MM.1S (cell line): ENCODE measurements around the gene MSANTD2.

Experiments used
- DNase-seq: peaks from one replicate; pipeline ENCODE4 v3.0.0-alpha.2; 2015
- H2AFZ ChIP-seq: fragments of 300-600 bp; sonication (generic); 2 replicates; pipeline ENCODE4 v1.6.0; 2016; ENCODE audit warnings: antibody characterized with exemption, low read length
- H3F3A ChIP-seq: fragments of 300-600 bp; sonication (generic); 2 replicates; pipeline ENCODE4 v1.6.1; 2016; ENCODE audit warnings: mild to moderate bottlenecking, antibody characterized with exemption, low read length, moderate library complexity, mixed read lengths; ENCODE audit not compliant: insufficient read depth
- H3K27ac ChIP-seq: fragments of 300-600 bp; sonication (generic); 2 replicates; pipeline ENCODE4 v1.5.1; 2016; ENCODE audit warnings: mild to moderate bottlenecking, low read length
- H3K27me3 ChIP-seq: fragments of 300-600 bp; sonication (generic); replicated peaks from 2 replicates; pipeline ENCODE4 v1.6.0; 2016; ENCODE audit warnings: low read length; ENCODE audit not compliant: insufficient read depth
- H3K36me3 ChIP-seq: fragments of 300-600 bp; sonication (generic); replicated peaks from 2 replicates; pipeline ENCODE4 v1.6.1; 2016; ENCODE audit warnings: mild to moderate bottlenecking, low read length, mixed read lengths; ENCODE audit not compliant: insufficient read depth
- H3K4me1 ChIP-seq: fragments of 300-600 bp; sonication (generic); 2 replicates; pipeline ENCODE4 v1.6.1; 2016; ENCODE audit warnings: low read length, mixed read lengths
- H3K4me2 ChIP-seq: fragments of 300-600 bp; sonication (generic); 2 replicates; pipeline ENCODE4 v1.6.0; 2016; ENCODE audit warnings: low read depth, low read length
- H3K4me3 ChIP-seq: fragments of 300-600 bp; sonication (generic); 2 replicates; pipeline ENCODE4 v1.5.1; 2016; ENCODE audit warnings: low read length, mixed read lengths
- H3K79me2 ChIP-seq: fragments of 300-600 bp; sonication (generic); 2 replicates; pipeline ENCODE4 v1.6.1; 2016; ENCODE audit warnings: mixed run types, low read length, mixed read lengths
- H3K9ac ChIP-seq: fragments of 300-600 bp; sonication (generic); 2 replicates; pipeline ENCODE4 v1.6.1; 2016; ENCODE audit warnings: low read length, mixed read lengths
- H3K9me2 ChIP-seq: fragments of 300-600 bp; sonication (generic); replicated peaks from 2 replicates; pipeline ENCODE4 v1.6.1; 2016; ENCODE audit warnings: mild to moderate bottlenecking, low read length, mixed read lengths; ENCODE audit not compliant: insufficient read depth
- H3K9me3 ChIP-seq: fragments of 300-600 bp; sonication (generic); replicated peaks from 2 replicates; pipeline ENCODE4 v1.6.1; 2016; ENCODE audit warnings: mild to moderate bottlenecking, low read length, mixed read lengths; ENCODE audit not compliant: insufficient read depth
- H4K20me1 ChIP-seq: fragments of 300-600 bp; sonication (generic); 2 replicates; pipeline ENCODE4 v1.6.1; 2016; ENCODE audit warnings: mild to moderate bottlenecking, low read length, moderate library complexity, mixed read lengths; ENCODE audit not compliant: insufficient read depth
- CTCF ChIP-seq: fragments of 300-600 bp; sonication (generic); IDR thresholded peaks from 2 replicates; pipeline ENCODE4 v1.5.1; 2016; ENCODE audit warnings: antibody characterized with exemption, low read length, mixed read lengths
- EZH2 ChIP-seq: fragments of 300-600 bp; sonication (generic); optimal IDR thresholded peaks from 2 replicates; pipeline ENCODE3; 2017; ENCODE audit warnings: low read depth, mild to moderate bottlenecking, antibody characterized with exemption, low read length, mixed read lengths
- EZH2phosphoT487 ChIP-seq: fragments of 300-600 bp; sonication (generic); IDR thresholded peaks from 2 replicates; pipeline ENCODE4 v1.6.1; 2018; ENCODE audit warnings: antibody characterized with exemption, low read length

Gene MSANTD2

GRCh38 chr11:124724979-124725718 lies 75.1 kb downstream of the MSANTD2 start:
- Histone ChIP-seq H4K20me1 (no peaks in the 10 kb centered on the region), H2AFZ (no peak overlapping the region), H3K4me2 (no peak overlapping the region), H3K4me1 (no peaks in the 10 kb centered on the region), H3K4me3 (no peak overlapping the region), H3K9me3 (no peaks in the 10 kb centered on the region), H3K9me2 (no peaks in the 10 kb centered on the region), H3K9ac (no peak overlapping the region), H3F3A (no peaks in the 10 kb centered on the region), H3K27me3 (no peaks in the 10 kb centered on the region), H3K36me3 (no peaks in the 10 kb centered on the region), H3K27ac (no peak overlapping the region), H3K79me2 (no peaks in the 10 kb centered on the region)
- no peak for DNase-seq
- no peak for TF ChIP-seq CTCF

GRCh38 chr11:124722176-124722575 lies 78.0 kb downstream of the MSANTD2 start:
- Histone ChIP-seq H3K9me3 (no peaks in the 10 kb centered on the region), H3K9me2 (no peaks in the 10 kb centered on the region), H3K79me2 (no peaks in the 10 kb centered on the region), H3F3A (no peaks in the 10 kb centered on the region), H3K27me3 (peaks cover 14% of the 10 kb centered on the region; the same call in 1 of the 2 replicates), H3K9ac (no peak overlapping the region), H2AFZ (no peak overlapping the region), H3K4me3 (no peak overlapping the region), H3K27ac (no peak overlapping the region), H3K4me1 (0 out of 2 replicates have a peak, but pooled peaks cover 5% of the 10 kb centered on the region), H3K4me2 (no peak overlapping the region), H4K20me1 (no peaks in the 10 kb centered on the region), H3K36me3 (no peaks in the 10 kb centered on the region)
- DNase-seq, result no peak
- TF ChIP-seq CTCF, result no peak
- no peak for TF ChIP-seq EZH2
- no peak for TF ChIP-seq EZH2phosphoT487

GRCh38 chr11:124719534-124719933 lies 80.7 kb downstream of the MSANTD2 start:
- H3K27ac ChIP-seq, result no peak overlapping the region
- H3K9me2 ChIP-seq, result no peaks in the 10 kb centered on the region
- no peak for DNase-seq
- TF ChIP-seq CTCF, result no peak
- TF ChIP-seq EZH2phosphoT487, result no peak
- TF ChIP-seq EZH2, result no peak
- no peaks in the 10 kb centered on the region for H3K79me2 ChIP-seq
- no peak overlapping the region for H3K9ac ChIP-seq
- no peak overlapping the region for H2AFZ ChIP-seq
- H3K9me3 ChIP-seq, result no peaks in the 10 kb centered on the region
- H3K36me3 ChIP-seq, result no peaks in the 10 kb centered on the region
- H3K4me2 ChIP-seq, result no peak overlapping the region
- H3F3A ChIP-seq, result no peaks in the 10 kb centered on the region
- H4K20me1 ChIP-seq, result no peaks in the 10 kb centered on the region
- H3K4me3 ChIP-seq, result no peak overlapping the region
- H3K27me3 ChIP-seq, result peaks cover 14% of the 10 kb centered on the region; the same call in 1 of the 2 replicates
- H3K4me1 ChIP-seq, result 0 out of 2 replicates have a peak, but pooled peaks cover 5% of the 10 kb centered on the region
